Sigmoid colon (tissue), 7 donors: ENCODE measurements around the gene PFDN4. TPM values are rescaled to one million over a fixed set of nuclear protein-coding genes. Genes with fewer than 3 reads are reported as not detected.
"Not testable (repeated sequence)": the region's sequence is repeated elsewhere in the genome, so short reads cannot be mapped to it uniquely, and the experiment has no call there.

Experiments
- DNase-seq: peaks from one replicate; pipeline ENCODE4 v3.0.0-alpha.2; 2019
- H3K27ac ChIP-seq, 4 donors: fragments of 200-600 bp; sonication (generic); one replicate each; pipeline ENCODE4 v1.5.1; 2016 to 2019; ENCODE audit warnings: mild to moderate bottlenecking in 1 of 4
- H3K27me3 ChIP-seq, 3 donors: fragments of 200-600 bp; sonication (generic); one replicate each; pipeline ENCODE4 v1.5.1; 2019; ENCODE audit warnings: mild to moderate bottlenecking in 1 of 3
- H3K36me3 ChIP-seq, 4 donors: fragments of 200-600 bp; sonication (generic); one replicate each; pipeline ENCODE4 v1.5.1; 2016 to 2019
- H3K4me1 ChIP-seq, 4 donors: fragments of 200-600 bp; sonication (generic); one replicate each; pipeline ENCODE4 v1.5.1; 2017 to 2019
- H3K4me3 ChIP-seq, 4 donors: fragments of 200-600 bp; sonication (generic); one replicate each; pipeline ENCODE4 v1.5.1; 2017 to 2019; ENCODE audit warnings: mild to moderate bottlenecking in 2 of 4, moderate library complexity in 1 of 4
- H3K9me3 ChIP-seq, 4 donors: fragments of 200-600 bp in 3 of 4; sonication (generic) in 3 of 4; one replicate each; pipeline versions ENCODE4 v1.5.1 to v1.6.1; 2013 to 2019
- EP300 ChIP-seq, 4 donors: sonication (generic); formaldehyde crosslinking; IDR thresholded peaks; one replicate each; pipeline ENCODE4 v1.6.1; 2017; ENCODE audit warnings: antibody characterized with exemption in 4 of 4
- POLR2A ChIP-seq, 2 donors: fragments of 450-650 bp; IDR thresholded peaks; one replicate each; pipeline ENCODE4 v1.6.1; 2016; ENCODE audit warnings: antibody characterized with exemption in 2 of 2, mild to moderate bottlenecking in 2 of 2, moderate library complexity in 2 of 2
- POLR2AphosphoS5 ChIP-seq, 4 donors: sonication (generic); formaldehyde crosslinking; IDR thresholded peaks; one replicate each; pipeline ENCODE4 v1.6.1; 2017; ENCODE audit warnings: antibody characterized with exemption in 4 of 4
- WGBS, 2 donors: extraction: QIAGEN DNeasy Blood & Tissue Kit; methylation state at CpG; one replicate each; pipeline ENCODE4 v1.1.7; 2013; 5-methylcytosine and 5-hydroxymethylcytosine counted together
- intact Hi-C: fragments of 100-400 bp; cut with DNase I; formaldehyde crosslinking; loops from one replicate; pipeline ENCODE4 v1.15.1; 2023
- polyA plus RNA-seq, 3 donors: library from polyadenylated mRNA; stranded (reverse); fragments of 200-250 nt; gene quantifications; one replicate each; pipeline ENCODE4 v1.2.3, GENCODE V29; 2013
- total RNA-seq, 4 donors: library from RNA; depleted of rRNA; stranded (reverse); fragments of >200 nt; gene quantifications; one replicate each; pipeline ENCODE4 v1.1.0, GENCODE V29; 2016
- TF ChIP-seq, protein P1 (sequence below), 4 experiments: fragments of 450-650 bp in 3 of 4; fragments of 200-600 bp in 1 of 4; IDR thresholded peaks; one replicate each; pipeline ENCODE4 v1.5.1; 2016 to 2019; ENCODE audit warnings: antibody characterized with exemption in 4 of 4, mild to moderate bottlenecking in 3 of 4, moderate library complexity in 2 of 4
- donor health status: healthy with polysubstance abuse.
- donor health status: Bipolar disorder and iron deficiency.
- donor health status: healthy.

The PFDN4 gene
- total and polyA plus RNA-seq, 7 donors: 55.3 to 284 (median 101) TPM

- intact Hi-C loops: no loop called here
- no peak for DNase-seq
- Histone ChIP-seq H3K27me3 (no peaks in the 10 kb centered on the region), H3K36me3 (no peaks in the 10 kb centered on the region), H3K4me1 (no peaks in the 10 kb centered on the region), H3K4me3 (no peak overlapping the region), H3K9me3 (no peaks in the 10 kb centered on the region), H3K27ac (no peak overlapping the region)
- TF ChIP-seq POLR2AphosphoS5 (IDR thresholded peaks at IDR 0.05): no peak
- no peak for TF ChIP-seq POLR2A (IDR thresholded peaks at IDR 0.05)
- TF ChIP-seq, protein P1, sequence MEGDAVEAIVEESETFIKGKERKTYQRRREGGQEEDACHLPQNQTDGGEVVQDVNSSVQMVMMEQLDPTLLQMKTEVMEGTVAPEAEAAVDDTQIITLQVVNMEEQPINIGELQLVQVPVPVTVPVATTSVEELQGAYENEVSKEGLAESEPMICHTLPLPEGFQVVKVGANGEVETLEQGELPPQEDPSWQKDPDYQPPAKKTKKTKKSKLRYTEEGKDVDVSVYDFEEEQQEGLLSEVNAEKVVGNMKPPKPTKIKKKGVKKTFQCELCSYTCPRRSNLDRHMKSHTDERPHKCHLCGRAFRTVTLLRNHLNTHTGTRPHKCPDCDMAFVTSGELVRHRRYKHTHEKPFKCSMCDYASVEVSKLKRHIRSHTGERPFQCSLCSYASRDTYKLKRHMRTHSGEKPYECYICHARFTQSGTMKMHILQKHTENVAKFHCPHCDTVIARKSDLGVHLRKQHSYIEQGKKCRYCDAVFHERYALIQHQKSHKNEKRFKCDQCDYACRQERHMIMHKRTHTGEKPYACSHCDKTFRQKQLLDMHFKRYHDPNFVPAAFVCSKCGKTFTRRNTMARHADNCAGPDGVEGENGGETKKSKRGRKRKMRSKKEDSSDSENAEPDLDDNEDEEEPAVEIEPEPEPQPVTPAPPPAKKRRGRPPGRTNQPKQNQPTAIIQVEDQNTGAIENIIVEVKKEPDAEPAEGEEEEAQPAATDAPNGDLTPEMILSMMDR (IDR thresholded peaks at IDR 0.05): no peak
- TF ChIP-seq EP300 (IDR thresholded peaks at IDR 0.05): no peak
- WGBS, 2 donors: 60 to 81% methylated on average over 4 of the region's 4 CpGs
Measured at GRCh38 chr20:54244113-54244512, 36.2 kb downstream of the PFDN4 start.

DNA sequence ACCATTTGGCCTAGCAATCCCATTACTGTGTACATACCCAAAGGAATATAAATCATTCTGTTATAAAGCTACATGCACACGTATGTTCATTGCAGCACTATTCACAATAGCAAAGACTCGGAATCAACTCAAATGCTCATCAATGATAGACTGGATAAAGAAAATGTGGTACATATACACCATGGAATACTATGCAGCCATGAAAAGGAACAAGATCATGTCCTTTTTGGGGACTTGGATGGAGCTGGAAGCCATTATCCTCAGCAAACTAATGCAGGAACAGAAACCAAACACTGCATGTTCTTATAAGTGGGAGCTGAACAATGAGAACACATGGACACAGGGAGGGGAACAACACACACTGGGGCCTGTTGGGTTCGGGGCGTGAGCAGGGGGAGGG, 40.8 kb downstream of the PFDN4 start:
- 93% methylated on average over 4 of the region's 4 CpGs for WGBS, 2 donors

GRCh38 chr20:54250691-54251090, 42.8 kb downstream of the PFDN4 start:
- intact Hi-C loops: no loop called here
- Histone ChIP-seq H3K9me3 (no peaks in the 10 kb centered on the region), H3K4me3 (no peak overlapping the region), H3K36me3 (no peaks in the 10 kb centered on the region), H3K27ac (no peak overlapping the region), H3K4me1 (no peaks in the 10 kb centered on the region), H3K27me3 (no peaks in the 10 kb centered on the region)
- DNase-seq: no peak
- no peak for TF ChIP-seq EP300 (IDR thresholded peaks at IDR 0.05)
- no peak for TF ChIP-seq POLR2A (IDR thresholded peaks at IDR 0.05)
- 89 to 95% methylated on average over 10 of the region's 10 CpGs for whole genome bisulfite sequencing, 2 donors

More for the DNA sequence above, 40.8 kb downstream of the PFDN4 start:
- H3K36me3 ChIP-seq, intact Hi-C loops, H3K27me3 ChIP-seq, DNase-seq, H3K4me3 ChIP-seq, H3K27ac ChIP-seq, H3K9me3 ChIP-seq, H3K4me1 ChIP-seq: not testable (repeated sequence)

DNA sequence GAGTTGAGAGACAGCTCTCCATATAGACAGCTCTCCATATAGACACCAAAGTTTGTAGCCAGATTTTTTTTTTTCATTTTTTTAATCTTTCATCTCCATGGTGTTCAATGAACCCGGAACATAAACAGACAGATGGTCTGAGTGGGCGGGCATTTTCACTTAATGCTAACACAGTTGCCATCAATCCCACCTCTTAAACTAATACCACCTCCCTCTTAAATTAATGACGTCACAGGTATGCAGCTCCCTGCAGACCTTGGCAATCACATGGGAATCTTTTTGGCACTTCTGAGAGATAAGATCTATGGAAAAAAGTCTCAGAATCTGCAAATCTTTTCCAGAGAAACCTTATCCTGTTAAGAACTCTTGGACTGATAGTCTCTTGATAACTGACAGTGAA, 43.2 kb downstream of the PFDN4 start:
- intact Hi-C loops: no loop called here
- 87 to 91% methylated on average over 3 of the region's 3 CpGs for WGBS, 2 donors
- H3K27ac ChIP-seq: no peak overlapping the region
- no peaks in the 10 kb centered on the region for H3K9me3 ChIP-seq
- no peaks in the 10 kb centered on the region for H3K36me3 ChIP-seq
- no peak overlapping the region for H3K4me3 ChIP-seq
- H3K27me3 ChIP-seq: no peaks in the 10 kb centered on the region
- H3K4me1 ChIP-seq: no peaks in the 10 kb centered on the region
- TF ChIP-seq POLR2A (IDR thresholded peaks at IDR 0.05): no peak
- TF ChIP-seq, protein P1 (IDR thresholded peaks at IDR 0.05): no peak
- no peak for TF ChIP-seq EP300 (IDR thresholded peaks at IDR 0.05)
- TF ChIP-seq POLR2AphosphoS5 (IDR thresholded peaks at IDR 0.05): no peak
- no peak for DNase-seq

DNA sequence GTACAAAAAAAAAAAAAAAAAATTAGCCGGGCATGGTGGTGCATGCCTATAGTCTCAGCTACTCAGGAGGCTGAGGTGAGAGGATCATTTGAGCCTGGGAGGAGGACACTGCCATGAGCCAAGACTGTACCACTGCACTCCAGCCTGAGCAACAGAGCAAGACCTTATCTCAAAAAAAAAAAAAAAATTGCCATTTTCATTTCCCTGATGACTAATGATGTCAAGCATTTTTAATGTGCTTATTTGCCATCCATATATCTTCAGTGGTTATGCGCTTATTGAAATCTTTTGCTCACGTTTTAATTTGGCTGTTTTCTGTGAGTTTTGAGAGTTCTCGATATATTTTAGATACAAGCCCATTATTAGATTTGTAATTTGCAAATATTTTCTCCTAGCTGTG, 46.7 kb downstream of the PFDN4 start:
- intact Hi-C loops: no loop called here
- Histone ChIP-seq H3K36me3 (no peaks in the 10 kb centered on the region), H3K9me3 (no peaks in the 10 kb centered on the region), H3K27me3 (no peaks in the 10 kb centered on the region), H3K4me3 (no peak overlapping the region), H3K27ac (no peak overlapping the region), H3K4me1 (no peaks in the 10 kb centered on the region)
- WGBS, 2 donors: 75 to 96% methylated on average over 4 of the region's 4 CpGs
- TF ChIP-seq EP300 (IDR thresholded peaks at IDR 0.05) (no peak), POLR2AphosphoS5 (IDR thresholded peaks at IDR 0.05) (no peak), POLR2A (IDR thresholded peaks at IDR 0.05) (no peak)
- no peak for DNase-seq

DNA sequence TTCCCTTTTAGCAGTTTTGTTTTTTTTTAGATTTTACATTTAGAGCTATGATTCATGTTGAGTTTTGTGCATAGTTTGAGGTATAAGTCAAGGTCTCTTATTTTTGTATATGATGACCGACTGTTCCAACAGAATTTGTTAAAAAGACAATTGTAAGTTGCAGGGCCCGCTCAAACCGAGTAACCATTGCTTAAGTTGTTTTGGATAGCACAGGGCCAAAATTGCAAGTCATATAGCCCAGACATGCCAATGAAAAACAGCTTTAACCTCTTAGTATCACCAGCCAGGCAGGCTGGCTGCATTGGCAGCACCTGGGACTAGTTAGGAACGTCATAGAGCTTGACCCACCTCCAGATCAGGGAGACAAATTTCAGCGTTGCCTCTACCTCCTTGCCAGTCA, 47.3 kb downstream of the PFDN4 start:
- 66 to 86% methylated on average over 5 of the region's 5 CpGs for WGBS, 2 donors
- Histone ChIP-seq H3K27me3 (no peaks in the 10 kb centered on the region), H3K36me3 (no peaks in the 10 kb centered on the region), H3K4me3 (no peak overlapping the region), H3K9me3 (no peaks in the 10 kb centered on the region), H3K27ac (no peak overlapping the region), H3K4me1 (no peaks in the 10 kb centered on the region)
- DNase-seq: no peak
- intact Hi-C loops: no loop called here
- TF ChIP-seq POLR2A (IDR thresholded peaks at IDR 0.05) (no peak), EP300 (IDR thresholded peaks at IDR 0.05) (no peak), POLR2AphosphoS5 (IDR thresholded peaks at IDR 0.05) (no peak)
- TF ChIP-seq, protein P1 (IDR thresholded peaks at IDR 0.05): no peak
